DOHH2 (cell line): Measurements from ENCODE around the gene IPO13.

Experiments used
- H3F3A ChIP-seq: fragments of 200-600 bp; sonication (generic), shearing (Covaris generic); 2 replicates; pipeline ENCODE4 v1.6.0; 2016; ENCODE audit warnings: antibody characterized with exemption, mild to moderate bottlenecking; ENCODE audit not compliant: control insufficient read depth, insufficient read depth
- H3K27ac ChIP-seq: fragments of 200-600 bp; sonication (generic); 2 replicates; pipeline ENCODE4 v1.5.1; 2014; ENCODE audit warnings: low read depth, mild to moderate bottlenecking, low read length, moderate library complexity
- H3K27me3 ChIP-seq: fragments of 200-600 bp; sonication (generic); 2 replicates; pipeline ENCODE4 v1.6.1; 2014; ENCODE audit warnings: mild to moderate bottlenecking, low read length, mixed read lengths; ENCODE audit not compliant: control insufficient read depth
- H3K36me3 ChIP-seq: fragments of 200-600 bp; sonication (generic); 2 replicates; pipeline ENCODE4 v1.6.1; 2014; ENCODE audit warnings: mild to moderate bottlenecking, low read length, moderate library complexity, mixed read lengths; ENCODE audit not compliant: control insufficient read depth
- H3K4me1 ChIP-seq: fragments of 200-600 bp; sonication (generic); 2 replicates; pipeline ENCODE4 v1.6.1; 2014; ENCODE audit warnings: mild to moderate bottlenecking, low read length, mixed read lengths; ENCODE audit not compliant: control insufficient read depth
- H3K4me2 ChIP-seq: fragments of 200-600 bp; sonication (generic); 2 replicates; pipeline ENCODE4 v1.6.0; 2014; ENCODE audit warnings: mild to moderate bottlenecking, low read length, moderate library complexity
- H3K4me3 ChIP-seq: fragments of 200-600 bp; sonication (generic); 2 replicates; pipeline ENCODE4 v1.5.1; 2014; ENCODE audit warnings: mild to moderate bottlenecking, low read length, mixed read lengths
- H3K79me2 ChIP-seq: fragments of 200-600 bp; sonication (generic); 2 replicates; pipeline ENCODE4 v1.6.1; 2014; ENCODE audit warnings: mild to moderate bottlenecking, low read length, mixed read lengths; ENCODE audit not compliant: control insufficient read depth
- H3K9me2 ChIP-seq: fragments of 200-600 bp; sonication (generic); replicated peaks from 2 replicates; pipeline ENCODE4 v1.6.1; 2014; ENCODE audit warnings: mild to moderate bottlenecking, low read length, mixed read lengths; ENCODE audit not compliant: control insufficient read depth
- H3K9me3 ChIP-seq: fragments of 200-600 bp; sonication (generic); 2 replicates; pipeline ENCODE4 v1.6.1; 2014; ENCODE audit warnings: antibody characterized with exemption, low read length, mixed read lengths; ENCODE audit not compliant: control insufficient read depth, insufficient read depth
- H4K20me1 ChIP-seq: fragments of 200-600 bp; sonication (generic); 2 replicates; pipeline ENCODE4 v1.6.0; 2014; ENCODE audit warnings: low read depth, mild to moderate bottlenecking, antibody characterized with exemption, low read length, moderate library complexity; ENCODE audit not compliant: control insufficient read depth, insufficient read depth
- EZH2phosphoT487 ChIP-seq: fragments of 200-600 bp; sonication (generic); IDR thresholded peaks from 2 replicates; pipeline ENCODE4 v1.6.1; 2017; ENCODE audit warnings: borderline replicate concordance, mild to moderate bottlenecking, antibody characterized with exemption, low read length, moderate library complexity, mixed read lengths
- TF ChIP-seq, protein P1 (sequence below): fragments of 200-600 bp; sonication (generic); IDR thresholded peaks from one replicate; pipeline ENCODE4 v1.5.1; 2014; ENCODE audit warnings: antibody characterized with exemption, mild to moderate bottlenecking, low read depth, low read length; ENCODE audit not compliant: poor library complexity, severe bottlenecking

Gene IPO13

DNA sequence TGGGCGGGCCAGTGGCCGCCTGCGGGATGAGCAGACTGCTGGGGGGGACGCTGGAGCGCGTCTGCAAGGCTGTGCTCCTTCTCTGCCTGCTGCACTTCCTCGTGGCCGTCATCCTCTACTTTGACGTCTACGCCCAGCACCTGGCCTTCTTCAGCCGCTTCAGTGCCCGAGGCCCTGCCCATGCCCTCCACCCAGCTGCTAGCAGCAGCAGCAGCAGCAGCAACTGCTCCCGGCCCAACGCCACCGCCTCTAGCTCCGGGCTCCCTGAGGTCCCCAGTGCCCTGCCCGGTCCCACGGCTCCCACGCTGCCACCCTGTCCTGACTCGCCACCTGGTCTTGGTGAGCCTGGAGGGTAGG lies 34.4 kb downstream of the IPO13 start:
- Histone ChIP-seq H3K27ac (no peak overlapping the region), H3K4me3 (peak overlapping the region; percentile 94; the same call in 1 of the 2 replicates), H3K79me2 (peaks cover 62% of the 10 kb centered on the region), H3K4me2 (peak overlapping the region; percentile 94), H3K27me3 (no peaks in the 10 kb centered on the region), H3F3A (peaks cover 8% of the 10 kb centered on the region), H4K20me1 (peaks cover 5% of the 10 kb centered on the region; the same call in 1 of the 2 replicates), H3K9me2 (no peaks in the 10 kb centered on the region), H3K4me1 (peaks cover 40% of the 10 kb centered on the region), H3K36me3 (peaks cover 53% of the 10 kb centered on the region), H3K9me3 (no peaks in the 10 kb centered on the region)
- TF ChIP-seq, protein P1, sequence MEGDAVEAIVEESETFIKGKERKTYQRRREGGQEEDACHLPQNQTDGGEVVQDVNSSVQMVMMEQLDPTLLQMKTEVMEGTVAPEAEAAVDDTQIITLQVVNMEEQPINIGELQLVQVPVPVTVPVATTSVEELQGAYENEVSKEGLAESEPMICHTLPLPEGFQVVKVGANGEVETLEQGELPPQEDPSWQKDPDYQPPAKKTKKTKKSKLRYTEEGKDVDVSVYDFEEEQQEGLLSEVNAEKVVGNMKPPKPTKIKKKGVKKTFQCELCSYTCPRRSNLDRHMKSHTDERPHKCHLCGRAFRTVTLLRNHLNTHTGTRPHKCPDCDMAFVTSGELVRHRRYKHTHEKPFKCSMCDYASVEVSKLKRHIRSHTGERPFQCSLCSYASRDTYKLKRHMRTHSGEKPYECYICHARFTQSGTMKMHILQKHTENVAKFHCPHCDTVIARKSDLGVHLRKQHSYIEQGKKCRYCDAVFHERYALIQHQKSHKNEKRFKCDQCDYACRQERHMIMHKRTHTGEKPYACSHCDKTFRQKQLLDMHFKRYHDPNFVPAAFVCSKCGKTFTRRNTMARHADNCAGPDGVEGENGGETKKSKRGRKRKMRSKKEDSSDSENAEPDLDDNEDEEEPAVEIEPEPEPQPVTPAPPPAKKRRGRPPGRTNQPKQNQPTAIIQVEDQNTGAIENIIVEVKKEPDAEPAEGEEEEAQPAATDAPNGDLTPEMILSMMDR: no peak
- TF ChIP-seq EZH2phosphoT487: no peak

DNA sequence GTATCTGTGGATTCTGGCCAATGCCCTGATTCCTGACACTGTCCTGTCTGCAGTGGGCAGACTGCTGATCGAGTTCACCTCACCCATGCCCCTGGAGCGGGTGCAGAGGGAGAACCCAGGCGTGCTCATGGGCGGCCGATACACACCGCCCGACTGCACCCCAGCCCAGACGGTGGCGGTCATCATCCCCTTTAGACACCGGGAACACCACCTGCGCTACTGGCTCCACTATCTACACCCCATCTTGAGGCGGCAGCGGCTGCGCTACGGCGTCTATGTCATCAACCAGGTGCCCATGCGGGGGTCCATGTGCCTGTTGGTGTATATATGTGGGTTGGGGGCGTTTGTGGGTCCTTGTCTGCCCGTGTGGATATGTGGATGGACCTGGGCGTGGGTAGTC lies 34.9 kb downstream of the IPO13 start:
- Histone ChIP-seq H3K27ac (no peak overlapping the region), H3K9me2 (no peaks in the 10 kb centered on the region), H3K79me2 (peaks cover 56% of the 10 kb centered on the region), H3K4me3 (no peak overlapping the region), H3K9me3 (no peaks in the 10 kb centered on the region), H3K27me3 (no peaks in the 10 kb centered on the region), H4K20me1 (no peaks in the 10 kb centered on the region), H3K4me1 (peaks cover 35% of the 10 kb centered on the region), H3K36me3 (peaks cover 52% of the 10 kb centered on the region), H3F3A (peaks cover 8% of the 10 kb centered on the region), H3K4me2 (no peak overlapping the region)
- TF ChIP-seq, protein P1: no peak
- no peak for TF ChIP-seq EZH2phosphoT487

DNA sequence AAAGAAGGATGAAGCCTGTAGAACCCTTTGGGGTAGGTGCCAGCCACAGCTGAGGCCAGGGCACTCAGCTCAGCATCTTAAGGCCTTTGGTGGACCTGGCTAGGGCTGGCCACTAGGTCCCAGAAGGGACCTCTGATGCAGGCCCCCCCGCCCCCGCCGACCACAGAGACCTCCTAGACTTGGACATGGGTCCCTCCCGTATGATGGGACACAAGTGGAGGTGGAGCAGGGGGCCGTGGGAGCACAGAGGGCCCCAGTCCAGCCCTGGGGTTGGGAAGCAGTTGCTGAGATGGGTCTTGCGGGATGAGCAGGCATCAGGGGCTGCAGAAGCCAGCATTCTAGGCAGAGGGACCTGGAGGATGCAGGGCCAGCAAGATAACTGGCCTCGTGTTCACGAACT lies 35.5 kb downstream of the IPO13 start:
- Histone ChIP-seq H3K4me2 (no peak overlapping the region), H3K79me2 (peaks cover 50% of the 10 kb centered on the region), H4K20me1 (no peaks in the 10 kb centered on the region), H3K9me3 (no peaks in the 10 kb centered on the region), H3K4me3 (no peak overlapping the region), H3K27ac (no peak overlapping the region), H3F3A (peaks cover 6% of the 10 kb centered on the region), H3K27me3 (no peaks in the 10 kb centered on the region), H3K9me2 (no peaks in the 10 kb centered on the region), H3K36me3 (peaks cover 50% of the 10 kb centered on the region), H3K4me1 (peaks cover 29% of the 10 kb centered on the region)
- no peak for TF ChIP-seq EZH2phosphoT487
- TF ChIP-seq, protein P1: no peak
